SH-SY5Y (cell line): Measurements from ENCODE around the gene SLC7A8.

Experiments
- GATA2 ChIP-seq: IDR thresholded peaks from 2 replicates; pipeline ENCODE4 v1.6.1; 2011; ENCODE audit warnings: mild to moderate bottlenecking, low read depth, low read length
- GATA3 ChIP-seq: IDR thresholded peaks from 2 replicates; pipeline ENCODE4 v1.6.1; 2011; ENCODE audit warnings: low read depth, mild to moderate bottlenecking, low read length, moderate library complexity

DNA sequence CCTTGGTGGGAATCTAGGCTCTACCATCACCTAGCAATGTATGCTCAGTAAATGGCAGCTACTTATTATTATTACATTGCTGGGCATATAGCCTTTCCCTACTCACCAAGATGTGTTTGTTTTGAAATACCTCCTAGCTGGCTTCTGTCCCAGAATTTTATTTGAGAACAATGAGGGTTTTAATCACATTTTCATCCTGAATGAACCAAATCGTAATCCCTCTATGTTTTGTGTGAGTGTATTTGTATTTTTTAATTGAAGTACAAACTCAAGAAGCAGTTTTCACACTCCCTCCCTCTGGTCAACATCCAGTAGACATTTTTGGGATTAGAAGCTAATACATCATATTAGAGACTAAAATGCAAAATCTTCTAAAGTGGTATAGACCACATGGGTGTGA is 7.6 kb downstream of the SLC7A8 start:
- TF ChIP-seq GATA3 (no peak), GATA2 (no peak)
